ENCODE measurements around the gene SLC16A8. TPM values are rescaled to one million over a fixed set of nuclear protein-coding genes. Genes with fewer than 3 reads are reported as not detected.

The SLC16A8 gene
- total and polyA plus RNA-seq, 7 donors, result 0.23 to 1.0 (median 0.29) TPM; not detected in 3

- DNase-seq (peak; percentile 13 to 48), ATAC-seq (no peak)
- H3K27me3 ChIP-seq (ENCODE audit: insufficient read depth in 3 of 3, low read length in 2 of 3), result no peaks in the 10 kb centered on the region
- H3K4me1 ChIP-seq, result peaks cover 33% of the 10 kb centered on the region
- no peak overlapping the region for H3K4me3 ChIP-seq
- H3K9me3 ChIP-seq, result no peaks in the 10 kb centered on the region
- no peak overlapping the region for H3K27ac ChIP-seq
- intact Hi-C loops (cut with DNase I), result loop anchor here in 1 of 2 donors (5.0 kb wide), 1 partner anchor 100 kb away; no protein-coding TSS in a partner anchor
- TF ChIP-seq, protein P1, sequence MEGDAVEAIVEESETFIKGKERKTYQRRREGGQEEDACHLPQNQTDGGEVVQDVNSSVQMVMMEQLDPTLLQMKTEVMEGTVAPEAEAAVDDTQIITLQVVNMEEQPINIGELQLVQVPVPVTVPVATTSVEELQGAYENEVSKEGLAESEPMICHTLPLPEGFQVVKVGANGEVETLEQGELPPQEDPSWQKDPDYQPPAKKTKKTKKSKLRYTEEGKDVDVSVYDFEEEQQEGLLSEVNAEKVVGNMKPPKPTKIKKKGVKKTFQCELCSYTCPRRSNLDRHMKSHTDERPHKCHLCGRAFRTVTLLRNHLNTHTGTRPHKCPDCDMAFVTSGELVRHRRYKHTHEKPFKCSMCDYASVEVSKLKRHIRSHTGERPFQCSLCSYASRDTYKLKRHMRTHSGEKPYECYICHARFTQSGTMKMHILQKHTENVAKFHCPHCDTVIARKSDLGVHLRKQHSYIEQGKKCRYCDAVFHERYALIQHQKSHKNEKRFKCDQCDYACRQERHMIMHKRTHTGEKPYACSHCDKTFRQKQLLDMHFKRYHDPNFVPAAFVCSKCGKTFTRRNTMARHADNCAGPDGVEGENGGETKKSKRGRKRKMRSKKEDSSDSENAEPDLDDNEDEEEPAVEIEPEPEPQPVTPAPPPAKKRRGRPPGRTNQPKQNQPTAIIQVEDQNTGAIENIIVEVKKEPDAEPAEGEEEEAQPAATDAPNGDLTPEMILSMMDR (IDR thresholded peaks at IDR 0.05), result no peak
- H3K36me3 ChIP-seq (ENCODE audit: insufficient read depth in 1 of 2, low read depth in 1 of 2), result peaks cover 0 to 44% of the 10 kb centered on the region in 2 donors
- WGBS, 3 donors, result 94 to 96% (median 95%) methylated on average over 25 of the region's 25 CpGs
Measured at GRCh38 chr22:38072322-38073149, 11.4 kb downstream of the SLC16A8 start.

GRCh38 chr22:38071421-38072321 lies 12.3 kb downstream of the SLC16A8 start:
- ATAC-seq, result no peak
- intact Hi-C loops (cut with DNase I), result loop anchor here in 1 of 2 donors (5.0 kb wide), 1 partner anchor 101 kb away; no protein-coding TSS in a partner anchor
- Histone ChIP-seq H3K4me3 (no peak overlapping the region), H3K9me3 (no peaks in the 10 kb centered on the region), H3K36me3 (ENCODE audit: insufficient read depth in 1 of 2, low read depth in 1 of 2) (peaks cover 0 to 47% of the 10 kb centered on the region in 2 donors), H3K4me1 (peaks cover 42% of the 10 kb centered on the region), H3K27ac (peak overlapping the region; percentile 95), H3K27me3 (ENCODE audit: insufficient read depth in 3 of 3, low read length in 2 of 3) (no peaks in the 10 kb centered on the region)
- TF ChIP-seq, protein P1 (IDR thresholded peaks at IDR 0.05), result no peak
- DNase-seq, result peak; percentile 11 to 48
- WGBS, 3 donors, result 83 to 87% (median 84%) methylated on average over 21 to 22 of the region's 22 CpGs

DNA sequence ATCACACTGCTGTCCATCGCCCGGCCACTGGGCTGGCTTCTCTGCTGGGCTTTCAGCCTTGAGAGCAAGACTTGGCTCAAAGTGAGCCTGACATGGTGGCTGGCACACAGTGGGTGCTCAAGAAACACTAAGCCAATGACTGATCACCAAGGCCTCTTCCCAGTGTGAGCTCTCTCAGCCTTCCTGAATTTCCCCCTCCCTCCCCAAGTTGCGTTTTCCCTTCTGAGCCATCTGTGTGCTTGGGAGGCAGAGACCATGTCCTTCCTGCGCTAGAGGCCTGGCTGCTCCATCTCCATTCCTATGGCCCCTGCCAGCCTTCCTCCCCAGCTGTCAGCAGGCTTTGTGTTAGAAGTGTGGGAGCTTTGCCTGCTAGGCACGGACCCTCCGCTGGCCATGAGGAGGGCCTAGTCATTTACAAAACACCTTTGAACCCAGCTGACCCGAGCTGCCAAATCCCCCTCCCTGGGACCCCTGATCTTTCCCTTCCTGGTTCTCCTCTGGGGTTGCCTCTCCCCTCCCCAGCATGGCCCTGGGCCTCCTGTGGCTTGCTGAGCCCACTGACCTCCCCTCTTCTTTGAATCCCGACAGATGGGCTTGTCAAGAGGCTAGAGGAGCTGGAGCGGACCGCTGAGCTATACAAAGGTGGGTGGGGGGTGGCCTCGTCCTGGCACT lies 13.6 kb downstream of the SLC16A8 start:
- Histone ChIP-seq H3K4me3 (no peak overlapping the region), H3K27ac (peak overlapping the region; percentile 95), H3K9me3 (no peaks in the 10 kb centered on the region), H3K4me1 (peaks cover 55% of the 10 kb centered on the region), H3K27me3 (ENCODE audit: insufficient read depth in 3 of 3, low read length in 2 of 3) (no peaks in the 10 kb centered on the region), H3K36me3 (ENCODE audit: insufficient read depth in 1 of 2, low read depth in 1 of 2) (peaks cover 0 to 59% of the 10 kb centered on the region in 2 donors)
- WGBS, 3 donors, result 58 to 64% (median 64%) methylated on average over 11 of the region's 11 CpGs
- ATAC-seq (no peak), DNase-seq (peak in 1 of 2 donors; percentile 7)
- intact Hi-C loops (cut with DNase I), result loop anchor here in 1 of 2 donors (5.0 kb wide), 1 partner anchor 102 kb away; no protein-coding TSS in a partner anchor
- TF ChIP-seq, protein P1 (IDR thresholded peaks at IDR 0.05), result no peak

Measured in psoas muscle (tissue), 8 donors.